Astrocyte (in vitro differentiated cells and primary cell): ENCODE data around the gene RPL9.

Experiments
- EZH2 ChIP-seq: IDR thresholded peaks from 2 replicates; pipeline ENCODE4 v1.6.1; 2012; ENCODE audit warnings: mild to moderate bottlenecking, low read length, inconsistent platforms; ENCODE audit not compliant: insufficient read depth
- TF ChIP-seq, protein P1 (sequence below): IDR thresholded peaks from 2 replicates; pipeline ENCODE4 v1.5.1; 2011; ENCODE audit warnings: low read depth, mild to moderate bottlenecking, inconsistent platforms, low read length, moderate library complexity; ENCODE audit not compliant: insufficient read depth

DNA sequence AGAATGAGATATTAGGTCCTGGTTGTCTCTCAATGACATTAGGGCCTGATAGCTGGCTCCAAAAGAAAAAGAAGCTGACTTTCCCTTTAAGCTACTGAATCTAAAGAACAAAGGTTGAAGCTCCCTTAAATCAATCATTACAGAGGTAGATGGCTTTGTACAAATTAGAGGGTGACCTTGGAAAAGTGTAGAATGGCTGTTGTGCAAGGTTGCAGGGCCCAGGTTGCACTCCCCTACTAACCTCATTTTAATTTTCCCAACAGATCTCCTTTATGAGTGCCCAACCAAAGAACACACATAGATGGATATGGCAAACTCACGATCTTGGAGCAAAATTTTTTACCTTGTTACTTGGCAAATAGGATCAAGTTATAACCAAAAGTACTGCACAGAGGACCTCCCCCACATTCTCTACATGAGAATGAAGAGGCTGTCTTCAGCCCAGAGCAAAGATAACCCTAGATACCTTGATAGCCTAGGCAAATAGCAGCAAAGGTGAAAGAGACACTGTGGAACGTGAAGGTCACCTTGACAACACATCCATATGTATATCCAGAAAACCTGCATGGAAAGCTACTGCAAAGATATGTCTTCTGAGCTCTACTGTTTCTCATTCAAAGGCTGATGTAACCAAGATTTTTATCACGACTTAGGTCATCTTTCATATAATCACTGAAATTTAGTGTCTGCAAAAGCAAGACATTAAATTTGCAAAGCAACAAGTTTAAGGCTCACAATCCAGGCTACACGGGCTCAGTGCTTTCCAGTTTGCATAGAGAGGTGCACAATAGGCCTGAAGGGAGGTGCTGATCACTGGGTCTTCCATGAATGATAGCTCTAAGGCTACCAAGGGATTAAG is 29.0 kb downstream of the RPL9 start:
- TF ChIP-seq, protein P1, sequence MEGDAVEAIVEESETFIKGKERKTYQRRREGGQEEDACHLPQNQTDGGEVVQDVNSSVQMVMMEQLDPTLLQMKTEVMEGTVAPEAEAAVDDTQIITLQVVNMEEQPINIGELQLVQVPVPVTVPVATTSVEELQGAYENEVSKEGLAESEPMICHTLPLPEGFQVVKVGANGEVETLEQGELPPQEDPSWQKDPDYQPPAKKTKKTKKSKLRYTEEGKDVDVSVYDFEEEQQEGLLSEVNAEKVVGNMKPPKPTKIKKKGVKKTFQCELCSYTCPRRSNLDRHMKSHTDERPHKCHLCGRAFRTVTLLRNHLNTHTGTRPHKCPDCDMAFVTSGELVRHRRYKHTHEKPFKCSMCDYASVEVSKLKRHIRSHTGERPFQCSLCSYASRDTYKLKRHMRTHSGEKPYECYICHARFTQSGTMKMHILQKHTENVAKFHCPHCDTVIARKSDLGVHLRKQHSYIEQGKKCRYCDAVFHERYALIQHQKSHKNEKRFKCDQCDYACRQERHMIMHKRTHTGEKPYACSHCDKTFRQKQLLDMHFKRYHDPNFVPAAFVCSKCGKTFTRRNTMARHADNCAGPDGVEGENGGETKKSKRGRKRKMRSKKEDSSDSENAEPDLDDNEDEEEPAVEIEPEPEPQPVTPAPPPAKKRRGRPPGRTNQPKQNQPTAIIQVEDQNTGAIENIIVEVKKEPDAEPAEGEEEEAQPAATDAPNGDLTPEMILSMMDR = no peak
- no peak for TF ChIP-seq EZH2
